H1 (cell line): ENCODE results near the gene GALNT17. TPM values are rescaled to one million over a fixed set of nuclear protein-coding genes. Genes with fewer than 3 reads are reported as not detected.

ENCODE experiments used
- CTCF ChIA-PET: fragments of 300-600 bp; sonication (Branson Sonifier 250); formaldehyde crosslinking; loops from one replicate; lab custom pipeline; 2021; ENCODE audit not compliant: partially characterized antibody; lab: Charles Lee
- POLR2A ChIA-PET: fragments of 300-600 bp; sonication (Branson Sonifier 250); formaldehyde crosslinking; loops from one replicate; lab custom pipeline; 2021; ENCODE audit warnings: inconsistent platforms; ENCODE audit not compliant: partially characterized antibody; lab: Charles Lee
- DNase-seq, 2 experiments: peaks; one replicate each; pipeline versions ENCODE4 v3.0.0 to v3.0.0-alpha.2; 2010 to 2022; ENCODE audit warnings: low spot score in 2 of 2, low read depth in 1 of 2, mixed read lengths in 1 of 2
- FAIRE-seq: peaks from 2 replicates; lab custom pipeline; 2011; peaks lifted over from hg19 to GRCh38; lab: Jason Lieb, UNC
- H2AFZ ChIP-seq: 2 replicates; pipeline ENCODE4 v1.8.1; 2012; ENCODE audit warnings: low read length, inconsistent platforms
- H2AK5ac ChIP-seq: 2 replicates; pipeline ENCODE4 v1.6.1; 2013; ENCODE audit warnings: low read depth, low read length
- H2BK120ac ChIP-seq: replicated peaks from 2 replicates; pipeline ENCODE3; 2013; ENCODE audit warnings: low read depth, low read length, inconsistent platforms
- H2BK12ac ChIP-seq: 2 replicates; pipeline ENCODE4 v1.6.1; 2013; ENCODE audit warnings: low read depth, low read length
- H2BK15ac ChIP-seq: 2 replicates; pipeline ENCODE4 v1.6.1; 2013; ENCODE audit warnings: low read length
- H2BK20ac ChIP-seq: 2 replicates; pipeline ENCODE4 v1.6.1; 2013; ENCODE audit warnings: low read length
- H2BK5ac ChIP-seq: 2 replicates; pipeline ENCODE4 v1.6.1; 2013; ENCODE audit warnings: low read depth, low read length
- H3K14ac ChIP-seq: 2 replicates; pipeline ENCODE4 v1.6.1; 2013; ENCODE audit warnings: inconsistent platforms; ENCODE audit not compliant: insufficient read length
- H3K18ac ChIP-seq: 2 replicates; pipeline ENCODE4 v1.6.1; 2013; ENCODE audit warnings: low read length; ENCODE audit errors: extremely low read depth
- H3K23ac ChIP-seq: 2 replicates; pipeline ENCODE4 v1.6.1; 2013; ENCODE audit warnings: inconsistent platforms; ENCODE audit not compliant: insufficient read length
- H3K23me2 ChIP-seq: 2 replicates; pipeline ENCODE4 v1.6.1; 2013; ENCODE audit warnings: low read depth, low read length
- H3K27ac ChIP-seq: 2 replicates; pipeline ENCODE4 v1.6.1; 2011; ENCODE audit warnings: low read depth, low read length, inconsistent platforms
- H3K27me3 ChIP-seq, 4 experiments: replicated peaks in 1 of 4; 1 replicate in 1 of 4; 2 replicates in 3 of 4; pipeline versions ENCODE4 v1.6.1 to v1.8.1; 2011 to 2013; ENCODE audit warnings: low read length in 3 of 4, mild to moderate bottlenecking in 3 of 4, inconsistent platforms in 2 of 4, mixed read lengths in 2 of 4, moderate library complexity in 1 of 4; ENCODE audit not compliant: control insufficient read depth in 3 of 4, insufficient read depth in 3 of 4; ENCODE audit errors: extremely low read depth in 1 of 4
- H3K36me3 ChIP-seq, 4 experiments: 2 replicates each; pipeline versions ENCODE4 v1.6.1 to v1.8.1; 2011 to 2013; ENCODE audit warnings: mild to moderate bottlenecking in 4 of 4, low read length in 3 of 4, moderate library complexity in 2 of 4, control low read depth in 1 of 4, inconsistent platforms in 1 of 4; ENCODE audit not compliant: insufficient read depth in 4 of 4, control insufficient read depth in 2 of 4
- H3K4ac ChIP-seq: replicated peaks from 2 replicates; pipeline ENCODE3; 2013; ENCODE audit warnings: low read length, low read depth, mixed read lengths, inconsistent platforms; ENCODE audit not compliant: insufficient read length
- H3K4me1 ChIP-seq, 4 experiments: replicated peaks in 1 of 4; 1 replicate in 1 of 4; 2 replicates in 3 of 4; pipeline versions ENCODE4 v1.6.1 to v1.8.1; 2011 to 2013; ENCODE audit warnings: low read length in 3 of 4, inconsistent platforms in 2 of 4, mixed read lengths in 1 of 4; ENCODE audit not compliant: insufficient read depth in 4 of 4, control insufficient read depth in 3 of 4
- H3K4me2 ChIP-seq, 2 experiments: 2 replicates each; pipeline versions ENCODE4 v1.6.1 to v1.8.1; 2011 to 2013; ENCODE audit warnings: low read depth in 2 of 2, low read length in 2 of 2, control low read depth in 1 of 2, inconsistent platforms in 1 of 2, mild to moderate bottlenecking in 1 of 2; ENCODE audit not compliant: insufficient read depth in 1 of 2
- H3K4me3 ChIP-seq, 4 experiments: fragments of 200-600, 300-600 bp in 1 of 4; sonication (generic), shearing (Covaris generic), sonication (Bioruptor Twin) in 1 of 4; 2 replicates each; pipeline versions ENCODE4 v1.5.1 to v1.8.1; 2011 to 2016; ENCODE audit warnings: low read length in 4 of 4, low read depth in 3 of 4, control low read depth in 2 of 4, inconsistent platforms in 2 of 4, mild to moderate bottlenecking in 2 of 4, mixed read lengths in 1 of 4, moderate library complexity in 1 of 4; ENCODE audit not compliant: insufficient read depth in 2 of 4; ENCODE audit errors: extremely low read depth in 1 of 4
- H3K56ac ChIP-seq: replicated peaks from 2 replicates; pipeline ENCODE3; 2013; ENCODE audit warnings: low read depth, mild to moderate bottlenecking, mixed read lengths, low read length, inconsistent platforms; ENCODE audit not compliant: insufficient read length
- H3K79me1 ChIP-seq: 2 replicates; pipeline ENCODE4 v1.6.1; 2013; ENCODE audit warnings: low read depth, low read length, control low read depth
- H3K79me2 ChIP-seq, 2 experiments: 2 replicates each; pipeline versions ENCODE4 v1.6.1 to v1.8.1; 2012 to 2013; ENCODE audit warnings: low read length in 2 of 2, mild to moderate bottlenecking in 2 of 2, inconsistent platforms in 1 of 2; ENCODE audit not compliant: insufficient read depth in 2 of 2, control insufficient read depth in 1 of 2
- H3K9ac ChIP-seq, 4 experiments: replicated peaks in 1 of 4; 1 replicate in 1 of 4; 2 replicates in 3 of 4; pipeline versions ENCODE4 v1.6.1 to v1.8.1; 2011 to 2013; ENCODE audit warnings: low read depth in 3 of 4, low read length in 3 of 4, control low read depth in 2 of 4, mild to moderate bottlenecking in 2 of 4, moderate library complexity in 2 of 4, inconsistent platforms in 1 of 4; ENCODE audit errors: extremely low read depth in 1 of 4
- H3K9me3 ChIP-seq, 2 experiments: 2 replicates each; pipeline versions ENCODE4 v1.6.1 to v1.8.1; 2012 to 2013; ENCODE audit warnings: mild to moderate bottlenecking in 2 of 2, moderate library complexity in 2 of 2, control low read depth in 1 of 2, inconsistent platforms in 1 of 2, low read depth in 1 of 2, low read length in 1 of 2, mixed read lengths in 1 of 2; ENCODE audit not compliant: insufficient read depth in 2 of 2
- H4K20me1 ChIP-seq, 2 experiments: replicated peaks in 1 of 2; 2 replicates each; pipeline versions ENCODE3 to v1.8.1; 2011 to 2013; ENCODE audit warnings: inconsistent platforms in 2 of 2, low read length in 2 of 2, mild to moderate bottlenecking in 1 of 2; ENCODE audit not compliant: insufficient read depth in 2 of 2, control insufficient read depth in 1 of 2
- H4K5ac ChIP-seq: 2 replicates; pipeline ENCODE4 v1.6.1; 2013; ENCODE audit warnings: low read length, low read depth, mixed read lengths, inconsistent platforms; ENCODE audit not compliant: insufficient read length
- H4K8ac ChIP-seq: 2 replicates; pipeline ENCODE4 v1.8.0; 2013; ENCODE audit warnings: mild to moderate bottlenecking, moderate library complexity, low read length, inconsistent platforms; ENCODE audit not compliant: insufficient read depth; ENCODE audit errors: extremely low read depth
- H4K91ac ChIP-seq: replicated peaks from 2 replicates; pipeline ENCODE3; 2013; ENCODE audit warnings: low read length, mixed read lengths, inconsistent platforms; ENCODE audit not compliant: insufficient read length
- BACH1 ChIP-seq: IDR thresholded peaks from 2 replicates; pipeline ENCODE4 v1.6.1; 2012; ENCODE audit warnings: low read length, improper control_type of control experiment
- BRCA1 ChIP-seq: IDR thresholded peaks from 2 replicates; pipeline ENCODE4 v1.6.1; 2012; ENCODE audit warnings: low read depth, low read length, improper control_type of control experiment
- CBX8 ChIP-seq: fragments of 300-800, 300-1000 bp; sonication (generic); IDR thresholded peaks from 2 replicates; pipeline ENCODE4 v1.7.1; 2016; ENCODE audit warnings: low read depth, low read length, borderline replicate concordance
- CTBP2 ChIP-seq: IDR thresholded peaks from 2 replicates; pipeline ENCODE4 v1.7.0; 2011; ENCODE audit warnings: borderline replicate concordance, mild to moderate bottlenecking, moderate library complexity, mixed read lengths, low read length; ENCODE audit not compliant: insufficient read depth, insufficient read length
- EZH2 ChIP-seq: fragments of 200-600 bp; sonication (generic); IDR thresholded peaks from 2 replicates; pipeline ENCODE4 v1.7.1; 2012; ENCODE audit warnings: low read depth, mild to moderate bottlenecking, moderate library complexity, low read length, inconsistent platforms; ENCODE audit not compliant: severe bottlenecking
- JUND ChIP-seq: IDR thresholded peaks from 2 replicates; pipeline ENCODE4 v1.6.1; 2011; ENCODE audit warnings: mild to moderate bottlenecking, improper control_type of control experiment, low read length
- KDM5A ChIP-seq: fragments of 200-600 bp; IDR thresholded peaks from 2 replicates; pipeline ENCODE4 v1.7.1; 2012; ENCODE audit warnings: mild to moderate bottlenecking, low read length, inconsistent platforms, mixed read lengths
- POLR2AphosphoS5 ChIP-seq: IDR thresholded peaks from 2 replicates; pipeline ENCODE4 v1.6.1; 2011; ENCODE audit warnings: low read depth, low read length
- SAP30 ChIP-seq: fragments of 300-600 bp; sonication (generic); IDR thresholded peaks from 2 replicates; pipeline ENCODE4 v1.7.1; 2012; ENCODE audit warnings: low read length, moderate library complexity, mild to moderate bottlenecking, inconsistent platforms; ENCODE audit not compliant: insufficient read depth, insufficient replicate concordance
- WGBS, 2 experiments: shearing (Covaris generic) in 1 of 2; methylation state at CpG; one replicate each; pipeline versions ENCODE4 v1.1.6 to v1.1.7; 2013 to 2015; ENCODE audit warnings: low lambda C conversion rate in 2 of 2, mixed read lengths in 2 of 2, inconsistent platforms in 1 of 2, low coverage in 1 of 2, missing lambda C conversion rate in 1 of 2; ENCODE audit not compliant: insufficient replicate concordance in 2 of 2, insufficient coverage in 1 of 2, insufficient read length in 1 of 2; ENCODE audit errors: extremely low coverage in 1 of 2, missing lambda C conversion rate in 1 of 2; 5-methylcytosine and 5-hydroxymethylcytosine counted together
- polyA plus RNA-seq, 7 experiments: library from polyadenylated mRNA; depleted of rRNA in 3 of 7; stranded (reverse) in 5 of 7; unstranded in 2 of 7; fragments of >200 nt in 5 of 7; fragments of 200-250 nt in 2 of 7; gene quantifications; 1 replicate in 5 of 7; 2 replicates in 1 of 7; 4 replicates in 1 of 7; pipeline versions ENCODE4 v1.2.1 to v1.2.3, GENCODE V29; 2011 to 2013; ENCODE audit warnings: missing spikeins in 2 of 7, mixed read lengths in 2 of 7
- total RNA-seq: library from RNA; stranded (reverse); fragmentation: NEBNext Ultra II Directional; extraction: Animal tissue kit (Norgen Biotek cat#: 25700); gene quantifications from 2 replicates; pipeline ENCODE4 v1.2.1, GENCODE V29; 2021

The GALNT17 gene
- total and polyA plus RNA-seq, 2 of the 8 experiments (the other 6 are each of a cell fraction or from before 2014, with no cell fraction given), result 37.7 to 47.0 TPM

DNA sequence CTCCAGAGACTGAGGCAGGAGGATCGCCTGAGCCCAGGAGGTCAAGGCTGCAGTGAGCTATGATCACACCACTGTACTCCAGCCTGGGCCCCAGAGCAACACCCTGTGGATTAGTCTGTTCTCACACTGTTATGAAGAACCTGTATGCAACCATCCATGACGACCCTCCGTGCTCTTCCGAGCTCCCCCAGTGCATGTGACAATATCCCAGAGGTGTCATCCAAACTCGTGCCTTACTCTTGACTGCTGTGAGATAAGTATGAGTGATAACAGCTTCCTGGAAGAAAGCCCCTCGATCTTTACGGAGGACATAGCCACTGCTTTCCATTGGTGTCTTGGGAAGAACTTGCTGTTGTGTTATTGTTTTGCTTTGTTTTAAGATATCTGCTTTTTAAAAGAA is 591.9 kb downstream of the GALNT17 start:
- Histone ChIP-seq H3K9me3 (no peaks in the 10 kb centered on the region), H4K20me1 (no peaks in the 10 kb centered on the region), H2BK15ac (no peak overlapping the region), H2BK12ac (no peak overlapping the region; the same call in 1 of the 2 replicates), H4K91ac (no peak overlapping the region), H3K27ac (no peak overlapping the region), H3K23me2 (peaks cover 1% of the 10 kb centered on the region; the same call in 1 of the 2 replicates), H2BK120ac (no peak overlapping the region), H3K79me2 (no peaks in the 10 kb centered on the region), H3K4me1 (no peaks in the 10 kb centered on the region), H3K4ac (no peak overlapping the region), H3K56ac (no peak overlapping the region), H3K36me3 (no peaks in the 10 kb centered on the region), H2BK20ac (no peak overlapping the region), H4K5ac (no peak overlapping the region), H3K23ac (no peak overlapping the region), H3K14ac (no peak overlapping the region), H2AK5ac (no peak overlapping the region), H2AFZ (no peak overlapping the region), H3K4me3 (no peak overlapping the region), H3K4me2 (no peak overlapping the region), H3K79me1 (no peaks in the 10 kb centered on the region), H3K9ac (no peak overlapping the region), H2BK5ac (no peak overlapping the region), H4K8ac (no peak overlapping the region), H3K18ac (no peak overlapping the region), H3K27me3 (no peaks in the 10 kb centered on the region)
- DNase-seq (no peak), FAIRE-seq (no peak)
- WGBS, 2 experiments, result 87% methylated on average over 7 of the region's 7 CpGs; no CpG with 5 or more reads in 1 of the 2 experiments
- TF ChIP-seq POLR2AphosphoS5 (no peak), CBX8 (no peak), BRCA1 (no peak), CTBP2 (no peak), EZH2 (no peak), KDM5A (no peak), JUND (no peak), SAP30 (no peak), BACH1 (no peak)
- CTCF ChIA-PET, result interaction anchor here (1.3 to 3.5 kb wide), 3 partner anchors 10 to 12 kb away, joined by 3 to 14 read pairs (median 4); no protein-coding TSS in a partner anchor
- POLR2A ChIA-PET, result no interaction called here
